Measurements from ENCODE around the gene UNC50. TPM values are rescaled to one million over a fixed set of nuclear protein-coding genes. Genes with fewer than 3 reads are reported as not detected.

Gene UNC50
- polyA plus RNA-seq, 1 donor from 2014 or later: 111 TPM

DNA sequence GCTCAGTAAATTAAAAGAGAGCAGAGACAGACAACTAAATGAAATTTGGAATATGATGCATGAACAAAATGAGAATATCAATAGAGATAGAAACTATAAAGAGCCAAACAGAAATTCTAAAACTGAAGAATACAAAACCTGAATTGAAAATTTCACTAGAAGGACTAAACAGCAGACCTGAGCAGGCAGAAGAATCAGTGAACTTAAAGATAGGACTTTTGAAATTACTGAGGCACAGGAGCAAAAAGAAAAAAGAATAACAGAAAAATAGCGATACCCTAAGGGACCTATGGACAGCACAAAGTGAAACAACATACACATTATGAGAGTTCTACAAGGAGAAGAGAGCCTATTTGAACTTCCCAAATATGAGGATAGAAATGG lies 41.6 kb downstream of the UNC50 start:
- H4K20me1 ChIP-seq (ENCODE audit: insufficient read depth): no peaks in the 10 kb centered on the region
- no peak overlapping the region for H3K4me2 ChIP-seq (ENCODE audit: low read length)
- TF ChIP-seq SMC3 (conservative IDR thresholded peaks at IDR 0.05; ENCODE audit: poor library complexity): no peak
- no peak for TF ChIP-seq RAD21 (conservative IDR thresholded peaks at IDR 0.05)
- no peak overlapping the region for H2AFZ ChIP-seq (ENCODE audit: low read depth, low read length)
- H3K27ac ChIP-seq (ENCODE audit: low read length): no peak overlapping the region
- H3K9me3 ChIP-seq (ENCODE audit: low read length): no peaks in the 10 kb centered on the region
- no peak overlapping the region for H3K4me3 ChIP-seq (ENCODE audit: low read length)
- no peaks in the 10 kb centered on the region for H3K36me3 ChIP-seq (ENCODE audit: insufficient read depth, low read length)
- no peaks in the 10 kb centered on the region for H3K9me2 ChIP-seq (ENCODE audit: insufficient read depth, low read length)
- no peaks in the 10 kb centered on the region for H3K79me2 ChIP-seq (replicated peaks; ENCODE audit: insufficient read depth, low read length)
- H3F3A ChIP-seq (ENCODE audit: insufficient read depth, low read length, poor library complexity, severe bottlenecking): no peaks in the 10 kb centered on the region
- no peaks in the 10 kb centered on the region for H3K27me3 ChIP-seq (ENCODE audit: insufficient read depth, low read depth, low read length)
- H3K9ac ChIP-seq (ENCODE audit: low read length): no peak overlapping the region

DNA sequence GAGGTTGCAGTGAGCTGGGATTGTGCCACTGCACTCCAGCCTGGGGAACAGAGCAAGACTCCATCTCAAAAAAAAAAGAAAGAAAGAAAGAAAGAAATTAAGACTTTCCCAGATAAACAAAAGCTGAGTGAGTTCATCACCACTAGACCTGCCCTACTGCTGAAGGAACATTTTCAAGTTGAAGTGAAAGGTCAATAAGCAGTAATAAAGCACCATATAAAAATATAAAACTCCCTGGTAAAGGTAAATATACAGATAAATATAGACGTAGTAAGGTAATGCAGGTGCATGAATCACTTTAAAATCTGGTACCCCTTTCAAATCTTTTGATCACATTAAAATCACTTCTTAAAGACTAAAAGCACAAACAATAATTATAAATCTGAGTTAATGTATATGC lies 42.6 kb downstream of the UNC50 start:
- Histone ChIP-seq H3K9me2 (ENCODE audit: insufficient read depth, low read length) (no peaks in the 10 kb centered on the region), H3K27ac (ENCODE audit: low read length) (no peak overlapping the region), H3K4me2 (ENCODE audit: low read length) (no peak overlapping the region), H3K9ac (ENCODE audit: low read length) (no peak overlapping the region), H3K27me3 (ENCODE audit: insufficient read depth, low read depth, low read length) (no peaks in the 10 kb centered on the region), H3K36me3 (ENCODE audit: insufficient read depth, low read length) (no peaks in the 10 kb centered on the region), H2AFZ (ENCODE audit: low read depth, low read length) (no peak overlapping the region), H4K20me1 (ENCODE audit: insufficient read depth) (no peaks in the 10 kb centered on the region), H3K9me3 (ENCODE audit: low read length) (no peaks in the 10 kb centered on the region), H3F3A (ENCODE audit: insufficient read depth, low read length, poor library complexity, severe bottlenecking) (no peaks in the 10 kb centered on the region), H3K4me3 (ENCODE audit: low read length) (no peak overlapping the region), H3K79me2 (replicated peaks; ENCODE audit: insufficient read depth, low read length) (no peaks in the 10 kb centered on the region)
- TF ChIP-seq, protein P1, sequence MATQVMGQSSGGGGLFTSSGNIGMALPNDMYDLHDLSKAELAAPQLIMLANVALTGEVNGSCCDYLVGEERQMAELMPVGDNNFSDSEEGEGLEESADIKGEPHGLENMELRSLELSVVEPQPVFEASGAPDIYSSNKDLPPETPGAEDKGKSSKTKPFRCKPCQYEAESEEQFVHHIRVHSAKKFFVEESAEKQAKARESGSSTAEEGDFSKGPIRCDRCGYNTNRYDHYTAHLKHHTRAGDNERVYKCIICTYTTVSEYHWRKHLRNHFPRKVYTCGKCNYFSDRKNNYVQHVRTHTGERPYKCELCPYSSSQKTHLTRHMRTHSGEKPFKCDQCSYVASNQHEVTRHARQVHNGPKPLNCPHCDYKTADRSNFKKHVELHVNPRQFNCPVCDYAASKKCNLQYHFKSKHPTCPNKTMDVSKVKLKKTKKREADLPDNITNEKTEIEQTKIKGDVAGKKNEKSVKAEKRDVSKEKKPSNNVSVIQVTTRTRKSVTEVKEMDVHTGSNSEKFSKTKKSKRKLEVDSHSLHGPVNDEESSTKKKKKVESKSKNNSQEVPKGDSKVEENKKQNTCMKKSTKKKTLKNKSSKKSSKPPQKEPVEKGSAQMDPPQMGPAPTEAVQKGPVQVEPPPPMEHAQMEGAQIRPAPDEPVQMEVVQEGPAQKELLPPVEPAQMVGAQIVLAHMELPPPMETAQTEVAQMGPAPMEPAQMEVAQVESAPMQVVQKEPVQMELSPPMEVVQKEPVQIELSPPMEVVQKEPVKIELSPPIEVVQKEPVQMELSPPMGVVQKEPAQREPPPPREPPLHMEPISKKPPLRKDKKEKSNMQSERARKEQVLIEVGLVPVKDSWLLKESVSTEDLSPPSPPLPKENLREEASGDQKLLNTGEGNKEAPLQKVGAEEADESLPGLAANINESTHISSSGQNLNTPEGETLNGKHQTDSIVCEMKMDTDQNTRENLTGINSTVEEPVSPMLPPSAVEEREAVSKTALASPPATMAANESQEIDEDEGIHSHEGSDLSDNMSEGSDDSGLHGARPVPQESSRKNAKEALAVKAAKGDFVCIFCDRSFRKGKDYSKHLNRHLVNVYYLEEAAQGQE (IDR thresholded peaks at IDR 0.05; ENCODE audit: borderline replicate concordance): no peak
- TF ChIP-seq EP300 (conservative IDR thresholded peaks at IDR 0.05; ENCODE audit: poor library complexity, severe bottlenecking) (no peak), POLR2AphosphoS5 (IDR thresholded peaks at IDR 0.05) (no peak), SMC3 (conservative IDR thresholded peaks at IDR 0.05; ENCODE audit: poor library complexity) (no peak), RAD21 (conservative IDR thresholded peaks at IDR 0.05) (no peak), MXI1 (conservative IDR thresholded peaks at IDR 0.05; ENCODE audit: poor library complexity, severe bottlenecking) (no peak), EZH2 (IDR thresholded peaks at IDR 0.05; ENCODE audit: borderline replicate concordance, insufficient read depth, low read length, poor library complexity, severe bottlenecking) (no peak), TAF1 (IDR thresholded peaks at IDR 0.05; ENCODE audit: low read depth) (no peak)
- TF ChIP-seq, protein P2, sequence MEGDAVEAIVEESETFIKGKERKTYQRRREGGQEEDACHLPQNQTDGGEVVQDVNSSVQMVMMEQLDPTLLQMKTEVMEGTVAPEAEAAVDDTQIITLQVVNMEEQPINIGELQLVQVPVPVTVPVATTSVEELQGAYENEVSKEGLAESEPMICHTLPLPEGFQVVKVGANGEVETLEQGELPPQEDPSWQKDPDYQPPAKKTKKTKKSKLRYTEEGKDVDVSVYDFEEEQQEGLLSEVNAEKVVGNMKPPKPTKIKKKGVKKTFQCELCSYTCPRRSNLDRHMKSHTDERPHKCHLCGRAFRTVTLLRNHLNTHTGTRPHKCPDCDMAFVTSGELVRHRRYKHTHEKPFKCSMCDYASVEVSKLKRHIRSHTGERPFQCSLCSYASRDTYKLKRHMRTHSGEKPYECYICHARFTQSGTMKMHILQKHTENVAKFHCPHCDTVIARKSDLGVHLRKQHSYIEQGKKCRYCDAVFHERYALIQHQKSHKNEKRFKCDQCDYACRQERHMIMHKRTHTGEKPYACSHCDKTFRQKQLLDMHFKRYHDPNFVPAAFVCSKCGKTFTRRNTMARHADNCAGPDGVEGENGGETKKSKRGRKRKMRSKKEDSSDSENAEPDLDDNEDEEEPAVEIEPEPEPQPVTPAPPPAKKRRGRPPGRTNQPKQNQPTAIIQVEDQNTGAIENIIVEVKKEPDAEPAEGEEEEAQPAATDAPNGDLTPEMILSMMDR (IDR thresholded peaks at IDR 0.05; ENCODE audit: poor library complexity, severe bottlenecking): no peak

Data from neural cell (in vitro differentiated cells).